Osteocyte (in vitro differentiated cells): Measurements from ENCODE around the gene KRTAP12-3. TPM values are rescaled to one million over a fixed set of nuclear protein-coding genes. Genes with fewer than 3 reads are reported as not detected.
"Not testable (repeated sequence)": the region's sequence is repeated elsewhere in the genome, so short reads cannot be mapped to it uniquely, and the experiment has no call there.

ENCODE experiments used
- DNase-seq: peaks from one replicate; pipeline ENCODE4 v3.0.0; 2021; ENCODE audit warnings: mixed read lengths; ENCODE audit not compliant: unreplicated experiment; ENCODE audit errors: extremely low spot score
- H3K27ac Mint-ChIP-seq: one replicate; pipeline ENCODE4 v1.8.0; 2021; ENCODE audit warnings: mild to moderate bottlenecking, mixed read lengths; ENCODE audit not compliant: unreplicated experiment
- H3K27me3 Mint-ChIP-seq: one replicate; pipeline ENCODE4 v1.8.0; 2021; ENCODE audit warnings: mixed read lengths; ENCODE audit not compliant: unreplicated experiment
- H3K36me3 Mint-ChIP-seq: one replicate; pipeline ENCODE4 v1.8.0; 2021; ENCODE audit warnings: mixed read lengths; ENCODE audit not compliant: unreplicated experiment
- H3K4me1 Mint-ChIP-seq: one replicate; pipeline ENCODE4 v1.8.0; 2021; ENCODE audit warnings: mixed read lengths; ENCODE audit not compliant: unreplicated experiment
- H3K4me3 Mint-ChIP-seq: one replicate; pipeline ENCODE4 v1.8.0; 2021; ENCODE audit warnings: mild to moderate bottlenecking, moderate library complexity, mixed read lengths; ENCODE audit not compliant: unreplicated experiment
- H3K9me3 Mint-ChIP-seq: one replicate; pipeline ENCODE4 v1.8.0; 2021; ENCODE audit warnings: mixed read lengths; ENCODE audit not compliant: unreplicated experiment
- total RNA-seq: library from RNA; stranded (reverse); gene quantifications from 2 replicates; pipeline ENCODE4 v1.2.1, GENCODE V29; 2021
- TF ChIP-seq, protein P1 (sequence below): fragments of 200-600 bp; sonication (generic); IDR thresholded peaks from 2 replicates; pipeline ENCODE4 v1.5.0; 2021; ENCODE audit warnings: antibody characterized with exemption, mild to moderate bottlenecking, moderate library complexity

The KRTAP12-3 gene
- total RNA-seq, 1 donor from 2014 or later, result not detected

DNA sequence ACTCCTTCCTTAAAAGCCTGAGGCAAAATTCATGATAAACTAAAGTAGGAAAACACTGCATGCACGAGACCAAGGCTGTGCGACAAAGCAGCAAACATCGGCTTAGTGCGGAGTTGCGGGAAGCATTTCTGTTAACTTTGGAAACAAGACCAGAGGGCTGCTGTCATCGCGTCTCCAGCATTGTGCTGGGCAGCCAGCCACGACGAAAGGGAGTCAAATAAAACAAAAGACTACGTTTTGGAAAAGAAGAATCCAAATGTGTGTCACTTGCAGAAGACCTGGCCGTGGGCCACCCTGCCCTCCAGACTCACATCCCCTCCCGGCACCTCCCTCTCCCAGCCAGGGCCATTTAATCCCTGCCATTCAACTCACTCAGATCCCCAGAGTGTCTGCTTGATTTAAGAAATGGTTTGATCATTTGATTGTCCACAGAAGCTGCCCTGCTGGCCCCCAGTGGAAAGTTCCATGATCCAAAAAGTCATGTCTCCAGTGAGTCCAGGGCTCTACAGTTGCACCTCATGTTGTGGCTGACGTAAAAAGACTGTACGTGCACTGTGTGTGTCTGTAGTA, 13.9 kb upstream of the KRTAP12-3 start:
- H3K4me1 Mint-ChIP-seq, result no peaks in the 10 kb centered on the region

DNA sequence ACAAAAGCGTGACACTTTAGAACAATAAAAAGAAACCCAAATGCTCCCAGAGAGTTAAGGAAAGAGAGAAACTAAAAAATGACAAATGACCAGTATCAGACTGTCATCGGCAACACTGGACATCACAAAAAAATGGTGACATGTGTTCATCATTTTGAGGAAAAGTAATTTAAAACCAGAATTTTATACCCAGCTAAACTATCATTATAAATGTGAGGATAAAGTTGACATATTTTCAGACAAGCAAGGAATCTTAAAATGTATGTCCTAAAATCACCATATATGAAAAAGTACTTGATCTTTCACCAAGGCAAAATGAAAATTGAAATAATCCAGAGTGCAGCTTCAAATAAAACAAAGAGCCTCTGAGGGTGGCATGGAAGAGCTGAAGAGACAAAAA, 12.9 kb upstream of the KRTAP12-3 start:
- TF ChIP-seq, protein P1, sequence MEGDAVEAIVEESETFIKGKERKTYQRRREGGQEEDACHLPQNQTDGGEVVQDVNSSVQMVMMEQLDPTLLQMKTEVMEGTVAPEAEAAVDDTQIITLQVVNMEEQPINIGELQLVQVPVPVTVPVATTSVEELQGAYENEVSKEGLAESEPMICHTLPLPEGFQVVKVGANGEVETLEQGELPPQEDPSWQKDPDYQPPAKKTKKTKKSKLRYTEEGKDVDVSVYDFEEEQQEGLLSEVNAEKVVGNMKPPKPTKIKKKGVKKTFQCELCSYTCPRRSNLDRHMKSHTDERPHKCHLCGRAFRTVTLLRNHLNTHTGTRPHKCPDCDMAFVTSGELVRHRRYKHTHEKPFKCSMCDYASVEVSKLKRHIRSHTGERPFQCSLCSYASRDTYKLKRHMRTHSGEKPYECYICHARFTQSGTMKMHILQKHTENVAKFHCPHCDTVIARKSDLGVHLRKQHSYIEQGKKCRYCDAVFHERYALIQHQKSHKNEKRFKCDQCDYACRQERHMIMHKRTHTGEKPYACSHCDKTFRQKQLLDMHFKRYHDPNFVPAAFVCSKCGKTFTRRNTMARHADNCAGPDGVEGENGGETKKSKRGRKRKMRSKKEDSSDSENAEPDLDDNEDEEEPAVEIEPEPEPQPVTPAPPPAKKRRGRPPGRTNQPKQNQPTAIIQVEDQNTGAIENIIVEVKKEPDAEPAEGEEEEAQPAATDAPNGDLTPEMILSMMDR, result no peak
- H3K36me3 Mint-ChIP-seq, result no peaks in the 10 kb centered on the region
- H3K27me3 Mint-ChIP-seq, result peaks cover 6% of the 10 kb centered on the region
- DNase-seq, result no peak
- H3K27ac Mint-ChIP-seq, result no peak overlapping the region
- peaks cover 29% of the 10 kb centered on the region for H3K9me3 Mint-ChIP-seq
- H3K4me1 Mint-ChIP-seq, result no peaks in the 10 kb centered on the region
- no peak overlapping the region for H3K4me3 Mint-ChIP-seq

More for the DNA sequence above, 13.9 kb upstream of the KRTAP12-3 start:
- Mint-ChIP-seq H3K27ac (no peak overlapping the region), H3K9me3 (peaks cover 29% of the 10 kb centered on the region), H3K27me3 (peaks cover 6% of the 10 kb centered on the region), H3K36me3 (no peaks in the 10 kb centered on the region), H3K4me3 (no peak overlapping the region)
- peak; percentile 64 for DNase-seq
- TF ChIP-seq, protein P1, result no peak

DNA sequence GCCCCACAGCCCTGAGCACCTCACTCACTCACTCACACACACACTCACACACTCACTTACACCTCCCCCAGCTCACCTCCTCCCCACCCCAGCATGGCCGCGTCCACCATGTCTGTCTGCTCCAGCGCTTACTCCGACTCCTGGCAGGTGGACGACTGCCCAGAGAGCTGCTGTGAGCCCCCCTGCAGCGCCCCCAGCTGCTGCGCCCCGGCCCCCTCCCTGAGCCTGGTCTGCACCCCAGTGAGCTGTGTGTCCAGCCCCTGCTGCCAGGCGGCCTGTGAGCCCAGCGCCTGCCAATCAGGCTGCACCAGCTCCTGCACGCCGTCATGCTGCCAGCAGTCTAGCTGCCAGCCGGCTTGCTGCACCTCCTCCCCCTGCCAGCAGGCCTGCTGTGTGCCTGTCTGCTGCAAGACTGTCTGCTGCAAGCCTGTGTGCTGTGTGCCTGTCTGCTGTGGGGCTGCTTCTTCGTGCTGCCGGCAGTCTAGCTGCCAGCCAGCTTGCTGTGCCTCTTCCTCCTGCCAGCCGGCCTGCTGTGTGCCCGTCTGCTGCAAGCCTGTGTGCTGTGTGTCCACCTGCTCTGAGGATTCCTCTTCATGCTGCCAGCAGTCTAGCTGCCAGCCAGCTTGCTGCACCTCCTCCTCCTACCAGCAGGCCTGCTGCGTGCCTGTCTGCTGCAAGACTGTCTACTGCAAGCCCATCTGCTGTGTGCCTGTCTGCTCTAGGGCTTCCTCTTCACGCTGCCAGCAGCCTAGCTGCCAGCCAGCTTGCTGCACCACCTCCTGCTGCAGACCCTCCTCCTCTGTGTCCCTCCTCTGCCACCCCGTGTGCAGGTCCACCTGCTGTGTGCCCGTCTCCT, 11.1 kb upstream of the KRTAP12-3 start, which contains the start of gene KRTAP10-11:
Gene KRTAP10-11, plus strand, starts transcription at position 49 of the 856 bp plus-strand sequence. Its CDS starts 45 bp downstream, at position 94.
- peaks cover 22% of the 10 kb centered on the region for H3K9me3 Mint-ChIP-seq

DNA sequence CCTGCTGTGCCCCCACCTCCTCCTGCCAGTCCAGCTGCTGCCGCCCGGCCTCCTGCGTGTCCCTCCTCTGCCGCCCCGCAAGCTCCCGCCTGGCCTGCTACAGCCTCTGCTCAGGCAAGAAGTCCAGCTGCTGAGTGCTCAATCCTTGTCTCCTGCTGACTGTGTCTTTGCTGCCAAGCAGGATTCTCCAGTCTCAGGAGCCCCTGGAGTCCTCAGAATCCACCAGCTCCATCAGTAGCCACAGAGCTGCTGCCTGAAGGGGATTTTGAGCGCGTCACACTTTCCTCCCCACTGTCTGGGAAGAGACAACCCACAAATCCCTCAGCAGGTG, 10.5 kb upstream of the KRTAP12-3 start:
- no peak for DNase-seq
- Mint-ChIP-seq H3K36me3 (no peaks in the 10 kb centered on the region), H3K27me3 (peaks cover 6% of the 10 kb centered on the region), H3K9me3 (peaks cover 20% of the 10 kb centered on the region), H3K4me3 (no peak overlapping the region), H3K4me1 (no peaks in the 10 kb centered on the region), H3K27ac (no peak overlapping the region)
- TF ChIP-seq, protein P1, result no peak

More for the DNA sequence above, 11.1 kb upstream of the KRTAP12-3 start, which contains the start of gene KRTAP10-11:
- not testable (repeated sequence) for H3K36me3 Mint-ChIP-seq, H3K27ac Mint-ChIP-seq, H3K4me3 Mint-ChIP-seq, H3K27me3 Mint-ChIP-seq, H3K4me1 Mint-ChIP-seq
- DNase-seq, result peak; percentile 75

DNA sequence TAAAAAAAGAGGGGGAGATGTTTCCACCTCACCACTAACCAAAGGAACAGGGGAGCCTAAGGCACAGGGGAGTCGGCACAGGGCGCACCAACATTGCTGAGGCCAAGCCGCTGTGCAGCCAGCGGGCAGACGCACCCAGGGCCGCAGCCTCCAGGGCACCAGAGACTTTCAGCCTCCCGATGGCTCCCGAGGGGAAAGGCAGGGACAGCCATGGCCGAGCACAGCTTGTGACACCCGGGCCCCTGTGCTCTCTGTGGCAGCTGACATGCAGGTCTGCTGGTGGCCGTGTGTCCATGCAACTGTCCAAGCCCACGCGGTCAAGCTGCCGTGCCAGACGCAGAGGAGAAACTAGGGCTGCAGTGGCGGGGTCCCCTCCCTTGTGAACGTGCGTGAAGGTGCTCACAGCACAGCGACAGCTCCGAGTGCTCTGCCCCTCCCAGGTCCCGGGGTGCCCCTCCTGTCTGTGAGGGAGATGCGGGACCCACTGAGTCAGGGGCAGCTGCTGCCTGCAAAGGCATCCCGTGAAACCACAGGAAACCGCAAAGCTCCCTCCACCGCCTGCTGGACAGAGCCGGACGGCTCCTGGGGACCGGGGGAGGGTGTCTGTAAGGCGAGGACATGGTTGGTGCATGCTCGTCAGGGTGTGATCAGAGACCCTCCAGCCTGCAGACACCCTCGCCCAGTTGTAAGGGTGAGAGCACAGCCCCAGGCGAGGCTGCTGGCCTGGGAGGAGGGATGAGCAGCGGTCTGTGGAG, 9.0 kb upstream of the KRTAP12-3 start:
- peaks cover 15% of the 10 kb centered on the region for H3K9me3 Mint-ChIP-seq
- no peaks in the 10 kb centered on the region for H3K36me3 Mint-ChIP-seq
- no peak overlapping the region for H3K27ac Mint-ChIP-seq
- H3K4me1 Mint-ChIP-seq, result no peaks in the 10 kb centered on the region
- H3K4me3 Mint-ChIP-seq, result no peak overlapping the region
- TF ChIP-seq, protein P1, result no peak
- peaks cover 6% of the 10 kb centered on the region for H3K27me3 Mint-ChIP-seq
- DNase-seq, result peak; percentile 83
